Cerebellar nuclear complex (tissue), 1 donor: Measurements from ENCODE around the gene ZNF488.

Experiments
- DNase-seq, 2 experiments: peaks; one replicate each; lab custom pipeline; 2025; lab: John Stamatoyannopoulos, UW

ZNF488 gene

DNA sequence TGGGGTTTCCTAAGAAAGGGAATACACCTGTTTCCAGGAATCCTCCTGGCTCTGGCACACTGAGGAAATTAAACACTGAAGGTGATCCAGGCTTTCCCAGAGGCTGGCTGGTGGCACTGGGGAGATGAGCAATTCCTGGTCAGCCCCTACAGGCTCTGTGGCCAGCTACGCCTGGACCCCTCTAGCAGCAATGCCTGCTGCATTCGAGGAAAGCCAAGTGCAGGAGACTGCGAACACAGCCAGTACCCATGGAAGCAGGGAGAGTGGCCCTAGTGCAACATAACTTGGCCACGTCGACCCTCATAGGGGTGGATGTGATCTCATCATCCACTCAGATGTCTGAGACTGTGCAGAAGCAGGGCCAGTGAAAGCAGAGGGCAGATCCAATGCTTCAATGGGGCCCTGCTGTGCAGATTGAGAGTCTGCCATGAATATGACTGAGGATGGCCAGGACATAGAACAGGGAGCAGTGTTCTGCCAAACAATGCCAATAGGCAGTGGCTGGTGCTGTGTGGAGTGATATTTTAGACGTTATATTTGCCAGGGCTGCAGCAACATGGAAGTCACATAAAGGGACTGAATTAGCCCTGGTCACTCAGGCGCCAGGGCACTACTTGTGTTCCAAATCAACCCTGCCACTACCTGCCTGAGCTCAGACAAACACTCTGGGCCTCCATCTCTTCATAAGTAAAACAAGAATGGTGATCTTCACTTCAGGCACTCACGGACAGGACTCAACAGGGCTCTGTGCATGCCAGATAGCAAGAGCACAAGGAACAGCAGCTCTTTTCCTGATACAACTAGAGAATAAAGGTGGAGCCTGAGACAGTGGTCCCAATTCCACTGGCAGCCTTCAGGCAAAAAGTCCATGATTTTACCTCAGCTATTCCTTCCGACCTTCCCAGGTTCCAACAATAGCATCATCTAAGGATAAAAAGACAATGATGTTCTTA is 2.4 kb downstream of the ZNF488 start:
- peak in 1 of 2 experiments; percentile 41 for DNase-seq

DNA sequence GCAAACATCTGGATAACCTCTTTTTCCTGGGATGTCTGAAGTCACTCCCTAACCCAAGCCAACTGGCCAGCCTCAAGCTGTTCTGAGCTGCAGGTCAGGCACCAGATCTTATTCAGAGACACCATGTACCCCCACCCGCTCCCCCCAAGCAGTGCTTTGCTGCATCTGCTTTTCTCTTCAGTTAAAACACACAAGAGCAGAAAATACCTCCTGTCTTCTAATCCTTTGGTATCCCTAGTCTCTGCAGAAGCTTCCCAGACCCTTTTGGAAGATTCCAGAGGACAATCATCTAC is 3.0 kb downstream of the ZNF488 start:
- no peak for DNase-seq

DNA sequence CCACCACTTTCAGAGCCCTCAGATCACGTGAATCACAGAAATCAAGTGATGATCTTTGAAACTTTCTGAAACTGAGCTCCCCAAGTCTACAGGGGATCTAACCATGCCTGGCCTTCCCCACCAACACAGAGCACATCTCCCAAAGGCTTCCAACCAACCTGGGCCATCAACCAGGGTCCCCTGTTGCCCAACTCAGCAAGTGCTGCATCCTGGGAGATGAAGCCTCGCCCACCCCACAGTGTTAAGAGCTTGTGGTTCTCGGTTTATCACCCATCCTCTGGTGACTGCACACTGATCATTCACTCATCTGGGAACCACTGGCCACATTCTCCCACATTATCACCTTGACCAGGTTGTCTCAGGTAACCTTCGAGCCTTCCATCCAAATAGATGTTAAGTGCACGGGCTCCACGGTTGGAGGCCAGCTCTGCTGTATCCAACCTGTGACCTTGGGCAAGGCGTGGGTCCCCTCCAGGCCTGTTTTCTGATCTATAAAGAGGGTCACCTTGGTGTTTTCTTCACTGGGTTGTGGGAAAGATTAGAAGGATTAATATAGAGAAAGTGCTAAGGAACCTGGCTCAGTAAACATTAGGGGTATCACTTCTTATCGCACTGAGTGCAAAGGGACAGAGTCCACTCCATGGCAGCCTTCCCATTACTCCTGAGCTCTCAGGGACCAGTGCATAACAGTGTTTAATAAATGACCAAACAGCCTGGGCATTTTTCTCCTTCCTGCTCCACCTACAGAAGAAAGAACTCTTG is 3.6 kb downstream of the ZNF488 start:
- no peak for DNase-seq

DNA sequence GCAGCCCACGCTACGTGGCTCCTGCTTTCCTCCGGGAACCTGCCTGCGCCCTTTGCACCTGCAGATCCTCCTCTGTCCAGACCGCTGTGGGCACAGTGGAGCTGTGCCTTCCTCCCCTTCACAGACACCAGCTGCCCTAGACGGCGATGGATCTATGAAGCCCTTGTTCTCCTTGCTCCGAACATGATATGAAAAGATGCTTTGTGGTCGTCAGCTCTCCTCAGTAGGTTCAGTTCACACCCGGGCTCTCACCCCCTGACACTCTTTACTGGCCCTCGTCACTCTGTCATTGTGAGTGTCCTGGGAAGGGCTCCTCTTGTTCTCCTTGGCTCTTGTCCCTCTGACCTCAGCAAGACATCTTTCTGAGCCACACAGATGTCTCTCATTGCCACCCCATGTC is 4.2 kb downstream of the ZNF488 start:
- DNase-seq, result no peak

DNA sequence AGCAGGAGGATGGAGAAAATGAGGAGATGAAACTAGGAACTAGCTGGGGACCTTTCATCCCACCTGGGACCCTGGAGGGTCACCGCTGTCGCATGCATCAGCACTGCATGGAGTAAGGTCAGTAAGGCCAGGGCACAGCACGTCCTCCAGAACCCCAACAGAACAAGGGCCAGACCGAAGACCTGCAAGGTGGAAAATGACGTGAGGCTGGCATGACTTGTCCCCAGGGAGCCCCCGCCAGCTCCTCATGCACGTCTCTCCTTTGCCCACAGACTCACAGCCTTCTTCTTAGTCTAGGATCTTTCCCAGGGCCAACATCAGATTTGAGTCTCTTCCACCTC is 4.7 kb downstream of the ZNF488 start:
- no peak for DNase-seq

DNA sequence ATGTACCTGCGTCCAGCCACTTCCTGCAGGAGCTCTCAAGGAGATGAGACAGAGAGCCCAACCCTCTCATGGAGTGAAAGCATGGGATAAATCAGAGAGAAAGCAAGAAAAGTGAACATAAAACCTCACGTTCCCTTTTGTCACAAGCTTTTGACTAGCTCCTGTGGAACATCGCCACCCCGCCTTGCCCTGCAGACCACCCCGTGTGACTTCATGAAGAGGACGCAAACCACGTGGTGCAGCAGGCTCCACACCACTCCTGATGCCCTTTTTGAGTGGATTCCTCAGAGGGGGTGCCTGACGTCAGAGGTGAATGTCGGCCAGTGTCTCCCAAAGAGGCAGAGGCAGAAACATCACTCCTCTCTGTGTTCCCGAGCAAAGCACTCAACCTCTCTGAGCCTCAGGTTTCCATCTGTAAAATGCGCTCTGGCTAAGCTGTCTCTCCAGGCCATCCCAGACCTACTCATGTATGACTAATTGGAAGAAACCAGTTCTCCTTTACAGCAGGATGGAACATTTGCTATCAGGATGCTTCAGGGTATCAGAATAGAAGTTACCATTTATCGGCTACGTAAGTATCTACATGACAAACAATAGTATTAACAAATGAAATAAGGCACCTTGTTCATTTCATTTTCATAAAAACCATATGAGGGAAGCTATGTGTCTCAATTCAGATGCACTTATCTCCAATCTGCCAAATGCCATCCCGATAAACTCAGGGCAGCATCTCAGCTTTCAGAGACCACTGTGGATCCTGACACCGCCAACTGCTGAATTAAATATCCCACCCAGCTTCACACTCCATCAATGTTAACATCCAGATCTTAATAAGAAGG is 5.3 kb downstream of the ZNF488 start:
- DNase-seq, result no peak

DNA sequence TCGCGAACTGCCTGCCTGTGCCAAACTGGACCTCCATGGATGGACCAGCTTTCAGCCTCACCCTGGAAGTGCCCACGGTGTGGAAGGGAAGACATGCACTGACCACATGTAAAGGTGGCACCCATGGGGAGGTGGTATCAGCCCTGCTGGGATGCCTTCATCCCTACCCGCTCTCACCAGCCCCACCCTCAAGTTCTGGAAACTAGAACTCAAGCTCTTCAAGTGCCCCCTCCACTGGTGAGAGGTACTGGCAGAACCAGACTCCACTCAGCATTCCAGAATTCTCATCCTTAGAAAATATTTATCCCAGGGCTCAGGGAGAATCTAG is 5.9 kb downstream of the ZNF488 start:
- no peak for DNase-seq

DNA sequence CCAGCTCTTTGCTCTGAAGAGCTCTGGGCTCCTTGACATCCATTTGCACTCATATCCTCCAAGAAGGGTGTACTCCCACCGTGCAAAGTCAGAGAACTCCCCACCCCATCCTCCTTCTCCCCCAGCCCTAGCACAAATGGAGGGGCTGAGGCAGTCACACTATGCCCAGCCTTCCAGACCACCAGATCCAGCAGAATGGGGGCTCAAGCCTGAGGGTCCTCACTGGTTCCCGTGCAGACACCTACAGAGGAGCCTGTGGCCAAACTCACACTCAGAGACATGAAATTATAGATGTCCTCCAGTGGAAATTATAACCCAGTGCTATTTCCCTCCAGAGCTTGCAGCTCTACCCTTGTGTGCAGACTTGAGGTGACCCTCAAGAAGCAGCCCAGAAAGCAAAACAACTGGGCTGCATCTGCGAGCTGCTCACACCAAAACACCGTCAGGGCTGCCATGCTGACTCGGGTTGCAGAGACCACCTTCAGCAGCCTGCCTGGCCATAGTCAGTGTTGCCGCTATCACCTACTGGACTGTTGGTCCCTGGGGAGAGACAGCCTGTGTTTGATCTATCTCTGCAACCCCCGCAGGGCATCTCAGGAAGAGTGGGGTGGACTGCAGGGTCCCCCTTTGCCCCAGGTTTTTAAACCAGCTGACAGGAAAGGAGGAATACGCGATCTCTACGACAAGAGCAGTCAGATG is 7.4 kb downstream of the ZNF488 start:
- DNase-seq, result no peak

DNA sequence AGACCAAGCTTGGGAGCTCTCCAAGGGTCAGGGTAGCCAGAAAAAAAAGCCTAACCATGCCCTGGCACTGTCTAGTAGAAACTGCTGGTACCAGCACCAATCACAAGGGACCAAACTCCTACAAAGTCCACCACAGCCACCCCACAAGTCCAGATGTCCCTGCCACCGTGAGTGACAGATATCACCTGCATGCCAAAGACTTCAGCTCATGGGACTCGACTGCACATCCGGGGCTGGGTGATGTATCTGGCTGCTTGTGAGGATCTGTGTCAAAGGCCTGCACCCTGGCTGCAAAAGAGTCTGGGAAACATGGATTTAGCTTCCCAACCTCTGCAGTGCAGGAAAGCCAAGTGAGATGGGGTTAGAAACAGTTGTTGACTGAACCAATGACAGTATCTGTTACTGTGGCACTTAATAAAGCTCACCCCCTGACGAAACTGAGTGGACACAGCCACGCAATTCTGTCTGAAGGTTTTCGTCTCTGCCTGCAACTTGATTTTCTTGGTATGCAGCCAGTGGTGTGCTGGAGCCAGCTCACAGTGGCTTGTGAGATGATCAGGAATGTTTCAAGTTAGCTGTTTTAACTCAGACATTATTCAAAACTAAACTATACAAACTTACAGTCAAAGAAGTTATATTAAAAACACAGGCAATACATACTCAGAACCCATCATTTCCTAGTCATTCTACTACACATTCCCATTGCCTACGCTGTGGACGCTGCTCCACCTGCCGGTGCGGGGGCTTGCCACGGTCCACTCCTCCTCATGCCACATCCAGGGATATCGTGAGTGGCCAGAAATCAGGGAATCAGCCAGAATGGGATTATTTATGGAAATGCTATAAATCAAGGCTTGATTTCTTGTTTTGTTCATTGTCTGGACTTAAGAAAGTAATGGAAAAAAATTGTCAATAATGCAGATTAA is 9.2 kb downstream of the ZNF488 start:
- no peak for DNase-seq

DNA sequence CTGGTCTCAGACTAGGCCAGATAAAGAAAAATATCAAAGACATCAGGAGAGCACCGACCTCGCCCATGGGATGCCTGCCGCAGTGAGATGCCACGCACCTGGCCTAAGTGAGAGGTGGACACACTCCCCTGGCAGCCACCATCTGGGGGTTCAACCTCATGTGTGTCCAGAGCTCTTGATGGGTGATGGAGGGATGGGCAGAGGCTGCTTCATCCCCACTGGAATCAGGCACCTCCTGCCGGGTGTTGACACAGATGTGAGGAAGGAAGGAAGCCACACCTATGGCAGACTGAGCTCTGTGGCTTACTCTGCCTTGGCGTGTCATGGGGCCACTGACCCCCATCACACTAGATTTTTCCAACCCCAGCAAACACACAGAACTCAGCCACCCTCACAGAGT is 11.4 kb downstream of the ZNF488 start:
- DNase-seq, result no peak

DNA sequence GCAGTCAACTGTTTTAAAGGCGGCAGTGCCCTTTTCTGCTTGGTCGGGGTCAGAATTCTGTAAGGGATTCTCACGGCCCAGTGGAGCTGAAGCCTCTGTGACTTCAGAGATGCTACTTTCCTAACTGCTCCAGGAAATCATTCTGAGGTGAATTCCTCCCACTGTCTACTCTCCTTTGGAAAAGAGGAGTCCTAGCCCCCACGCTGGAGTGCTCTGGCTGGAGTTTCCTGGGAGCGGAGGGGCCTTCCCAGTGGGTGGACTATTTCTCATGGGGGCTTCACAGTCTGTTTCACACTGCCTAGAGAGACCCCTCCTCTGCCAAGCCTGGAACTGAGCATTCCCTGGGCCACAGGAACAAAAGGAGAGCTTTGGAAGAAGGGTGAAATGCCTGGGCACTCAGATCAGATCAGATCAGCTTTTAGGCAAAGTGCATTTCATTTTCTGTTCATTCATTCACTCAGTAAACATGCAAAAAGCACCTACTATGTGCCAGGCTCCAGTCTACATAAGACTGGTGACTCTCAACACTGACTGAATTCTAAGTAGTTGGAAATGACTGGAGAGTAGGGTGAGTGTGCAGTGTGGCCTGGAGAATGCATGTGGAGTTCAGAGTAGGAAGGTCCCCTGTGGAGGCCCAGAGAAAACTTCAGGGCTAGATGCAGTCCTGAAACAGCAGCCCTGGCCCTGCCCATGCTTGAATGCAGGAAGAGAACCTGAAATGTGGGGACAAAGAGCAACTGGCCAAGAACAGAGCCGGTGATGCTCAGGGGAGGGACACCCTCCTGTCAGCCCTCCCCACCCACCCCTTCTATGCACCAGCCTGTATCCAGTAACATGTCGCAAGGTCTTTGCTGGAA is 12.2 kb downstream of the ZNF488 start:
- no peak for DNase-seq

DNA sequence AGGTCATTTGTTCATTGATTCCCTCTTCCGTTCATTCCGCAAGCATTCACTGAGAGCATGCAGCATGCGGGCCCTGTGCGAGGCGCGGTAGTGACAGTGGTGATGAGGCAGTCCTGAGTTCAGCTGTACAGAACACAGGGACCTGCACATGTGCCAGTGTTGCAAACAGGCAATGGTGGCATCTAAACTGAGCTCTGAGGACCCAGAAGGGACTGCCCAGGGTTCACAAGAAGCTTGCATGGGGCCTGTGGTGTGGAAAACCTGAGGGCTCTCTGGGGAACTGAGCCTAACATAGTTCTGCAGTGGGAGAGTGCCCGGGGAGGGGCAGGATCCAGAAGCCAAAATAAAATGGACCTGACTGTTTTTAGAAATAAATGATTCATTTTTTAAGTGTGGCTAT is 13.2 kb downstream of the ZNF488 start:
- DNase-seq, result no peak

DNA sequence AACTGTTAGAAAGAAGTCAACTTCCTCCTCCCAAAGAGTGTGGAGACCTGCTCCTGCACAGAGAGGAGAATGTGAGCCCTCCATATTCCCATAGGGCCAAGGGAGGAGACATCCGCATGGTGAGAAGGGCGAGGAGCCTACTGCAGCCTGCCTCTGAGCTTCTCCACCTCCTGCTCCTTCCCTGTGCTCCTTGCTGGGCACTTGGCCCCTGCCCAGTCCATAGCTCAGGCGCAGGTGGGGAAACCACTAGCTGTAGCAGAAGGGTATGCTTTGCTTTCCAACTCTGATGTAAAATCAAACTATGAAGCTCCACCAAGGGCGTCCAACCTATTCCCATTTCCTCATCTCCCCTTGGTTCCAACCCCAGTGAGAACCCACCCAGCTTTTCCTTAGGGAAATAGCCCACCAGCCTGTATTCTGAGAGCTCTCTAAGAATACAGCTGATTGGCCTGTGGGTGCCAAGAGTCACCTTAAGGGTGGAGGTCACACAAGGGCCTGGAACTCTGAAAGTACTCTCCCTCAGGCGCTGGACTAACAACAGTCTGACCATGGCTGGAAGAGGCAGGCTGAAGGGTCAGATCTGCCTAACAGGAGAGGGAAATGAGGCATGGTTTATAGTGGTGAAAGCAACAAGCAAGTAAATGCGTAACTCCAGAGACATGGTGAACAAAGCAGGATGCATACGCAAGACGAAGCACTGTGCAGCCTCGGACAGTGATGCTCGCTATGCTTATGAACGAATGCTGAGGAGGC is 13.9 kb downstream of the ZNF488 start:
- DNase-seq, result no peak

DNA sequence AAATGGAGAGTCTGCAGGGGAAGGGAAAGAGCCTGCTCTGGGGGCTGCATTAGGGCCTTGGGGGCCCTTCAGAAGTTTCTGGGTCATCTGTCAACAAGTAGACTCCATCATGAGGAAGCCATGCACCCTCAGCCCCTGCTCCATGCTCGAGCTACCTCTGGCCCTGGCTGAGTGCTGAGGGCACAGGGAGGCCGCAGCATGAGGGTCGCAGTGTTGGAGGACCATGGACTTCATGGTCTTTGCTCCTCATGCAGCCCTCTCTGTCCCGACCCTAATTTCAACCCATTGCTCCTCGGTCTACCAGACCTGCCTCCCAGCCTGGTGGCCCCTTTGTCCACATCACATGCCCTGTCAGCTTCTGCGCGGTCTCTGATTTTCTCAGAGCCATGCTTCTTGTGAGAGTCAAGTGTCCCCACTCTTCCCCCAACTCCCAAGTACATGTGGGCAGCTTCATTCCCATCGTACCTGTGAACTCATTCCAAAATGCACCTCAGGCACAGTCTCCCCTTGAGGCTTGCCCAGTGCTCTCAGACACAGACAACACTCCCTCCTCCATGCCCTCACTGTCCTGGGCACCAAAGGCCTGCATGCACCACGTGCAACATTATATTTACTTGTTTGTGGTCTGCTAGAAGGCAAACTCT is 14.7 kb downstream of the ZNF488 start:
- no peak for DNase-seq

DNA sequence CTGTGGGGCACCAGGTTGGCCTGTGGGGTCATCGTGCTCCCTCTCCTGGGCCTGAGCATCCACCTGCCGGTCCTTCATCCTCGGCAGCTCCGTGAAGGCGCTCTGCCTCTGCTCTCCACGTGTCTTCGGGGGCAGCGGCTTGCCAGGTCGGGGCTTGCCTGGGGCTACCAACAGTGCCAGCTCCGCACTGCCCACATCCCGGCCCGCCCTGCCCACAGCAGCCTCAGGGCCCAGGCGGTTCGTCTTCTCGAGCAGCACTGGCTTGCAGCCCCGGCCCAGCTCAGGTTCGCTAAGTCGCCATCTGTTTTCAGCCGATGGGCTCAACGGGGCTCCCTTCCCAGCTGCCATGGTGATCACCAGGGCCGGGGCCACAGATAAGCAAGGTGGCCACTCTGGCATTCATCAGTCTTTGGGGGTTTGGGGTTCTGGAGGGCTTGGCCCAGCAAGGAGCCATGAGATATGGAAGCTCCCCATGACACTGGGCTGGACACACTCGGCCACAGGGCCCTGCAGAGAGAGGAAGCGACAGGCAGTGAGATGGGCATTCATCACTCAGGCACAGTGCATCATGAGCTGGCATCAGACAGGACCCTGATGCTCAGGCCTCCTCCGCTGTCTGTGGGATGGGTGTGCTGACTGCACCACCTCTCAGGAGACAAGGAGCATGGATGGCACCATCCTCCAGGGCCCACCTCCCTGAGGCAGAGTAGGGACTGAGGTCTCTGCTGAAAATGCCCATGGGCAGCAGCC is 15.5 kb downstream of the ZNF488 start:
- DNase-seq, result no peak

DNA sequence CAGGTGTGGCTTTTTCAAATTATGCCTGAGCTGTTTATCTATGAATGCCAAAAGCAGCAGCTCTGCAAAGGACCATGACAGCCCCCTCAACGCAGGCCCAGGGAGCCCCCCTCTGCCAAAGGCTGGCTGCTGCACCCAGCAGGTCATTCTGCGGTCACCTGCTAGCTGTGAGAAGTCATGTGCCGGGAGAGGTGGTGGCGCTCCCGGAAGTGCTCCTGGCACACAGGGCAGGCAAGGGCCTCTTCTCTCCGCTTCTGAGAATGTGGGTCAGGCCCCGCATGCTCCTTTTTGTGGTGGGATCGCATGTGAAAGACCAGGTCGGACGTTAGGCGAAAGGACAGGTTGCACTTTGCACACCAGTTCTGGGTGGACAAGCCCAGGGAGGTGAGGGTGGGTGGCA is 16.4 kb downstream of the ZNF488 start:
- DNase-seq, result no peak

DNA sequence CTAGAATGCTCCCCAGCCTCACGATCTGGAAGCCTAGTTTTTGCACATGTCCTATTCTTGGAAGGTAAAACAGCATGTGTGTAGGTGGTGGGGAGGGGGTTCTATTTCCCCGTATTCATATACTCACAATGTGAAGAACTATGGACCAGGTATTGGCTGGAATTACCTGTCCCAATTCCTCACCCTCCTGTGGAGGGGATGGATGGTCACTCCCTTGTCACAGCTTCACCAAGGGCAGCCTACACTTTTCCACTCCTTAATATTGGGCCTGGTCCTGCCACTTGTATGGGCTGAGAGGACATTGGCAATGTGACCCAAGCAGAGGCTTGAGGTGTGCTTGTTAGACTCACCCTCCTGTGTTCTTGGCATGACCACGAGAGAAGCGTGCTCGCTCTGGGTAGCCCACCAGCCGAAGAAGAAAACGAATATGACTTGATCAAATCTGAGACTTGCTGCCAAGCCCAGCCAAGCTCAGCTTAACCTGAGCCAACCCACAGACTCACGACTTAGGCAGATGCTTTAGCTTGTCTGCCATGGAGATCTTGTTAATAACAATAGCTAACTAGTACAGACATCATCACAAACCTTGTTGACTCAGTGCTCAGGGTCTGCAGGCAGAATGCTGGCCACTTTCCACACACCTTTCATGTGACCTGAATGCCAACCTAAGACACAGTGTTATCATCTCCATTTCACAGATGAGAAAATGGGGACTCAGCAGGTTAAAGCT is 17.2 kb downstream of the ZNF488 start:
- DNase-seq, result no peak
